Measurements from ENCODE around the gene POLG. TPM values are rescaled to one million over a fixed set of nuclear protein-coding genes. Genes with fewer than 3 reads are reported as not detected.

POLG gene
- polyA plus RNA-seq, 2 of the 4 experiments (the other 2 are of a cell fraction) = 24.1 to 50.2 TPM

- no peak overlapping the region for H3K4me3 ChIP-seq
- ChIA-PET POLR2A (interaction anchor here (1.3 kb wide), 2 partner anchors 12 to 28 kb away, joined by 3 read pairs; partner anchors contain the start of gene POLG), CTCF (interaction anchor here (0.9 to 16.4 kb wide), 6 partner anchors 10 to 102 kb away, joined by 3 to 155 read pairs (median 7); no protein-coding TSS in a partner anchor)
- ATAC-seq (peak; percentile 19 to 53; a peak in 3 of 6 replicates), DNase-seq (ENCODE audit: low read depth in 1 of 2, low spot score in 1 of 2) (no peak), FAIRE-seq (no peak)
- 73% methylated on average over 2 of the region's 2 CpGs for WGBS (ENCODE audit: missing lambda C conversion rate)
- peak overlapping the region; percentile 28 to 51; a peak in 4 of 6 replicates for H3K27ac ChIP-seq
- H3K4me2 ChIP-seq = peak overlapping the region; percentile 5
- H3K4me1 ChIP-seq = peaks cover 14% of the 10 kb centered on the region
- TF ChIP-seq FOSL2 (IDR thresholded peaks at IDR 0.05) (no peak; the same call in 1 of the 2 replicates), FOSL2 (CRISPR knock-in tag; IDR thresholded peaks at IDR 0.05) (peak; percentile 61), HOXB13 (CRISPR knock-in tag; IDR thresholded peaks at IDR 0.05; ENCODE audit: low read depth) (no peak), HES2 (IDR thresholded peaks at IDR 0.05) (no peak)
- no peaks in the 10 kb centered on the region for H3K9me3 ChIP-seq
These were observed 27.5 kb downstream of the POLG start for GRCh38 chr15:89307046-89307587.

- CTCF ChIA-PET = interaction anchor here (0.6 to 16.4 kb wide), 16 partner anchors 12 to 427 kb away, joined by 3 to 155 read pairs (median 3); no protein-coding TSS in a partner anchor
- no peak for TF ChIP-seq CBX8 (IDR thresholded peaks at IDR 0.05)
- TF ChIP-seq HES2 (IDR thresholded peaks at IDR 0.05) = no peak
- no peak for TF ChIP-seq HOXA7 (CRISPR knock-in tag; IDR thresholded peaks at IDR 0.05)
- POLR2A ChIA-PET = no interaction called here
- no peak for FAIRE-seq
- 91% methylated on average over 3 of the region's 3 CpGs for WGBS (ENCODE audit: missing lambda C conversion rate)
- no peak for ATAC-seq
- Histone ChIP-seq H3K4me3 (no peak overlapping the region), H3K4me2 (no peak overlapping the region), H3K27ac (no peak overlapping the region), H3K4me1 (peaks cover 14% of the 10 kb centered on the region), H3K9me3 (no peaks in the 10 kb centered on the region)
- DNase-seq (ENCODE audit: low read depth in 1 of 2, low spot score in 1 of 2) = no peak
These were observed 29.2 kb downstream of the POLG start for GRCh38 chr15:89305395-89305794.

GRCh38 chr15:89303986-89304385 is 30.6 kb downstream of the POLG start:
- ChIA-PET POLR2A (no interaction called here), CTCF (interaction anchor here (0.6 to 16.4 kb wide), 5 partner anchors 17 to 99 kb away, joined by 3 to 155 read pairs (median 3); no protein-coding TSS in a partner anchor)
- DNase-seq (ENCODE audit: low read depth in 1 of 2, low spot score in 1 of 2) (no peak), ATAC-seq (no peak), FAIRE-seq (peak; percentile 59)
- no peak overlapping the region for H3K4me2 ChIP-seq
- WGBS (ENCODE audit: missing lambda C conversion rate) = 33% methylated on average over 2 of the region's 2 CpGs
- peaks cover 14% of the 10 kb centered on the region for H3K4me1 ChIP-seq
- no peak overlapping the region for H3K27ac ChIP-seq
- TF ChIP-seq ZC3H11A (IDR thresholded peaks at IDR 0.05) = no peak
- TF ChIP-seq HOXA7 (CRISPR knock-in tag; IDR thresholded peaks at IDR 0.05) = no peak
- no peak for TF ChIP-seq MAFK (IDR thresholded peaks at IDR 0.05; ENCODE audit: partially characterized antibody)
- TF ChIP-seq ESRRA (IDR thresholded peaks at IDR 0.05; ENCODE audit: borderline replicate concordance, low read length) = no peak
- no peak for TF ChIP-seq CBX2 (IDR thresholded peaks at IDR 0.05; ENCODE audit: borderline replicate concordance, low read depth)
- no peak for TF ChIP-seq SREBF2 (IDR thresholded peaks at IDR 0.05)
- H3K4me3 ChIP-seq = no peak overlapping the region
- H3K9me3 ChIP-seq = no peaks in the 10 kb centered on the region

- no peak overlapping the region for H3K4me3 ChIP-seq
- no peak overlapping the region for H3K4me2 ChIP-seq
- ATAC-seq (no peak), DNase-seq (ENCODE audit: low read depth in 1 of 2, low spot score in 1 of 2) (no peak), FAIRE-seq (no peak)
- H3K4me1 ChIP-seq = peaks cover under 1% of the 10 kb centered on the region; the same call in 2 of the 3 replicates
- H3K27ac ChIP-seq = no peak overlapping the region
- ChIA-PET CTCF (interaction anchor here (0.8 to 16.4 kb wide), 22 partner anchors 12 to 423 kb away, joined by 3 to 155 read pairs (median 7); partner anchors contain the start of gene FANCI), POLR2A (no interaction called here)
- TF ChIP-seq FOSL2 (IDR thresholded peaks at IDR 0.05) (no peak), FOSL2 (CRISPR knock-in tag; IDR thresholded peaks at IDR 0.05) (no peak), CEBPB (IDR thresholded peaks at IDR 0.05) (no peak), NFE2L2 (conservative IDR thresholded peaks at IDR 0.05; ENCODE audit: low read length) (no peak), USF2 (IDR thresholded peaks at IDR 0.05) (no peak), HOXB13 (CRISPR knock-in tag; IDR thresholded peaks at IDR 0.05; ENCODE audit: low read depth) (no peak), MAFK (IDR thresholded peaks at IDR 0.05; ENCODE audit: partially characterized antibody) (no peak), NR3C1 (IDR thresholded peaks at IDR 0.05) (no peak), NPAS2 (CRISPR knock-in tag; IDR thresholded peaks at IDR 0.05; ENCODE audit: borderline replicate concordance) (no peak), HOXB5 (CRISPR knock-in tag; IDR thresholded peaks at IDR 0.05) (no peak), RAD21 (conservative IDR thresholded peaks at IDR 0.05 in 1 of 2, IDR thresholded peaks at IDR 0.05 in 1 of 2) (no peak), ZSCAN20 (CRISPR knock-in tag; IDR thresholded peaks at IDR 0.05) (no peak), HES2 (IDR thresholded peaks at IDR 0.05) (no peak), CHD4 (IDR thresholded peaks at IDR 0.05; ENCODE audit: borderline replicate concordance) (no peak)
- H3K9me3 ChIP-seq = no peaks in the 10 kb centered on the region
- 79% methylated on average over 5 of the region's 5 CpGs for WGBS (ENCODE audit: missing lambda C conversion rate)
These were observed 33.1 kb downstream of the POLG start for GRCh38 chr15:89301304-89302089.
